Bronchial epithelial cell (primary cell): ENCODE data around the gene S100A4. TPM values are rescaled to one million over a fixed set of nuclear protein-coding genes. Genes with fewer than 3 reads are reported as not detected.
A peak's percentile ranks its signal among the peaks of the same experiment; 100 is the strongest.
"Not testable (repeated sequence)": the region's sequence is repeated elsewhere in the genome, so short reads cannot be mapped to it uniquely, and the experiment has no call there.

Source experiments
- DNase-seq: peaks from one replicate; pipeline ENCODE4 v3.0.0-alpha.2; 2010; ENCODE audit warnings: low read depth
- FAIRE-seq: peaks from 2 replicates; lab custom pipeline; 2011; peaks lifted over from hg19 to GRCh38; lab: Jason Lieb, UNC
- H3K27me3 ChIP-seq: 2 replicates; pipeline ENCODE4 v1.5.1; 2011; ENCODE audit warnings: low read length; ENCODE audit not compliant: control insufficient read depth, insufficient read depth
- H3K36me3 ChIP-seq: 2 replicates; pipeline ENCODE4 v1.5.1; 2011; ENCODE audit warnings: low read length; ENCODE audit not compliant: control insufficient read depth, insufficient read depth
- H3K4me3 ChIP-seq: 2 replicates; pipeline ENCODE4 v1.5.1; 2011; ENCODE audit warnings: mild to moderate bottlenecking, low read depth, low read length, control low read depth
- CTCF ChIP-seq: IDR thresholded peaks from 2 replicates; pipeline ENCODE4 v1.5.1; 2011; ENCODE audit warnings: mild to moderate bottlenecking, moderate library complexity, low read length, control low read depth, inconsistent platforms; ENCODE audit not compliant: insufficient read depth, severe bottlenecking
- total RNA-seq: library from RNA; depleted of rRNA; stranded (reverse); fragments of >200 nt; gene quantifications from 2 replicates; pipeline ENCODE4 v1.2.1, GENCODE V29; 2014

The S100A4 gene
- total RNA-seq, 1 donor from 2014 or later, result 10.8 TPM

GRCh38 chr1:153585006-153585405, 39.4 kb upstream of the S100A4 start:
- H3K27me3 ChIP-seq, result no peaks in the 10 kb centered on the region
- H3K36me3 ChIP-seq, result no peaks in the 10 kb centered on the region
- DNase-seq (no peak), FAIRE-seq (no peak)
- no peak for TF ChIP-seq CTCF
- no peak overlapping the region for H3K4me3 ChIP-seq

- no peaks in the 10 kb centered on the region for H3K36me3 ChIP-seq
- FAIRE-seq (no peak), DNase-seq (no peak)
- H3K4me3 ChIP-seq, result no peak overlapping the region
- no peaks in the 10 kb centered on the region for H3K27me3 ChIP-seq
- no peak for TF ChIP-seq CTCF
These were observed 38.4 kb upstream of the S100A4 start for GRCh38 chr1:153583976-153584375.

- H3K36me3 ChIP-seq, H3K27me3 ChIP-seq, FAIRE-seq, DNase-seq, H3K4me3 ChIP-seq: not testable (repeated sequence)
These were observed 37.9 kb upstream of the S100A4 start for GRCh38 chr1:153583514-153583913.

GRCh38 chr1:153582836-153583235, 37.2 kb upstream of the S100A4 start:
- H3K4me3 ChIP-seq, H3K27me3 ChIP-seq, FAIRE-seq, H3K36me3 ChIP-seq, DNase-seq: not testable (repeated sequence)

- FAIRE-seq, result no peak
- no peaks in the 10 kb centered on the region for H3K27me3 ChIP-seq
These were observed 33.3 kb upstream of the S100A4 start for GRCh38 chr1:153578936-153579335.

GRCh38 chr1:153578490-153578889, 32.9 kb upstream of the S100A4 start:
- H3K36me3 ChIP-seq, result no peaks in the 10 kb centered on the region
- H3K27me3 ChIP-seq, result no peaks in the 10 kb centered on the region
- no peak for TF ChIP-seq CTCF
- FAIRE-seq (no peak), DNase-seq (no peak)
- no peak overlapping the region for H3K4me3 ChIP-seq

More at GRCh38 chr1:153578936-153579335, 33.3 kb upstream of the S100A4 start:
- no peak for TF ChIP-seq CTCF
- no peaks in the 10 kb centered on the region for H3K36me3 ChIP-seq
- no peak overlapping the region for H3K4me3 ChIP-seq
- DNase-seq, result no peak

GRCh38 chr1:153577624-153578051, 32.0 kb upstream of the S100A4 start:
- no peaks in the 10 kb centered on the region for H3K27me3 ChIP-seq
- H3K4me3 ChIP-seq, result no peak overlapping the region
- no peak for TF ChIP-seq CTCF
- H3K36me3 ChIP-seq, result no peaks in the 10 kb centered on the region
- FAIRE-seq (no peak), DNase-seq (peak; percentile 67)
